Nephron (organoid): Measurements from ENCODE around the gene SEC14L6.

Source experiments
- H3K27ac Mint-ChIP-seq, 3 experiments: 2 replicates each; pipeline ENCODE4 v1.8.0; 2020; ENCODE audit warnings: mixed read lengths in 3 of 3, mild to moderate bottlenecking in 2 of 3, moderate library complexity in 1 of 3
- H3K27me3 Mint-ChIP-seq: 2 replicates; pipeline ENCODE4 v1.8.0; 2021; ENCODE audit warnings: low read depth, mild to moderate bottlenecking, moderate library complexity, mixed read lengths
- H3K36me3 Mint-ChIP-seq: 2 replicates; pipeline ENCODE4 v1.8.0; 2020; ENCODE audit warnings: low read depth, mixed read lengths
- H3K4me1 Mint-ChIP-seq: 2 replicates; pipeline ENCODE4 v1.8.0; 2020; ENCODE audit warnings: mixed read lengths
- H3K4me3 Mint-ChIP-seq, 3 experiments: 2 replicates each; pipeline ENCODE4 v1.8.0; 2020; ENCODE audit warnings: mild to moderate bottlenecking in 3 of 3, mixed read lengths in 3 of 3, moderate library complexity in 2 of 3
- H3K9me3 Mint-ChIP-seq: 2 replicates; pipeline ENCODE4 v1.8.0; 2020; ENCODE audit warnings: mixed read lengths
- TF ChIP-seq, protein P1 (sequence below), 3 experiments: fragments of 200-600 bp; sonication (generic); IDR thresholded peaks; one replicate each; pipeline ENCODE4 v1.5.0; 2021; ENCODE audit warnings: antibody characterized with exemption in 3 of 3; ENCODE audit not compliant: unreplicated experiment in 3 of 3

SEC14L6 gene

DNA sequence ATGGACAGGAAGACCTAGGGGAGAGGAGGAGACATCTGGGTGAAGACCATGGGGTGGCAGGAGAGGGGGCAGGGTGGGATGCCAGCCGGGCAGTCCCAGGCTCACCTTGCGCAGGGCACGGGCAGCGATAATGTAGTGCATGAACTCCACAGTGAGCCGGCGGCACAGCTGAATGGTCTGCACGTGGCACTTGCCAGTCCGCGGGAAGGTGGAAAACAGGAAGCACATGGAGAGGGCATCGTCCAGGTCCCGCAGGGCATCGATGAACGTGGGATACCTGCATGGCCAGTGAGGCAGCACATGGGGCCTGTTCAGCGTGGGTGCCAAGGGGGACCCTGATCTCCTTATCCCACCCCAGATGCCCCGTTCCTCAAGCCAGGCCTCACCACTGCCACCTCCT is 37.9 kb upstream of the SEC14L6 start:
- TF ChIP-seq, protein P1, sequence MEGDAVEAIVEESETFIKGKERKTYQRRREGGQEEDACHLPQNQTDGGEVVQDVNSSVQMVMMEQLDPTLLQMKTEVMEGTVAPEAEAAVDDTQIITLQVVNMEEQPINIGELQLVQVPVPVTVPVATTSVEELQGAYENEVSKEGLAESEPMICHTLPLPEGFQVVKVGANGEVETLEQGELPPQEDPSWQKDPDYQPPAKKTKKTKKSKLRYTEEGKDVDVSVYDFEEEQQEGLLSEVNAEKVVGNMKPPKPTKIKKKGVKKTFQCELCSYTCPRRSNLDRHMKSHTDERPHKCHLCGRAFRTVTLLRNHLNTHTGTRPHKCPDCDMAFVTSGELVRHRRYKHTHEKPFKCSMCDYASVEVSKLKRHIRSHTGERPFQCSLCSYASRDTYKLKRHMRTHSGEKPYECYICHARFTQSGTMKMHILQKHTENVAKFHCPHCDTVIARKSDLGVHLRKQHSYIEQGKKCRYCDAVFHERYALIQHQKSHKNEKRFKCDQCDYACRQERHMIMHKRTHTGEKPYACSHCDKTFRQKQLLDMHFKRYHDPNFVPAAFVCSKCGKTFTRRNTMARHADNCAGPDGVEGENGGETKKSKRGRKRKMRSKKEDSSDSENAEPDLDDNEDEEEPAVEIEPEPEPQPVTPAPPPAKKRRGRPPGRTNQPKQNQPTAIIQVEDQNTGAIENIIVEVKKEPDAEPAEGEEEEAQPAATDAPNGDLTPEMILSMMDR (IDR thresholded peaks at IDR 0.05; ENCODE audit: unreplicated experiment in 3 of 3): no peak
- no peaks in the 10 kb centered on the region for H3K9me3 Mint-ChIP-seq

DNA sequence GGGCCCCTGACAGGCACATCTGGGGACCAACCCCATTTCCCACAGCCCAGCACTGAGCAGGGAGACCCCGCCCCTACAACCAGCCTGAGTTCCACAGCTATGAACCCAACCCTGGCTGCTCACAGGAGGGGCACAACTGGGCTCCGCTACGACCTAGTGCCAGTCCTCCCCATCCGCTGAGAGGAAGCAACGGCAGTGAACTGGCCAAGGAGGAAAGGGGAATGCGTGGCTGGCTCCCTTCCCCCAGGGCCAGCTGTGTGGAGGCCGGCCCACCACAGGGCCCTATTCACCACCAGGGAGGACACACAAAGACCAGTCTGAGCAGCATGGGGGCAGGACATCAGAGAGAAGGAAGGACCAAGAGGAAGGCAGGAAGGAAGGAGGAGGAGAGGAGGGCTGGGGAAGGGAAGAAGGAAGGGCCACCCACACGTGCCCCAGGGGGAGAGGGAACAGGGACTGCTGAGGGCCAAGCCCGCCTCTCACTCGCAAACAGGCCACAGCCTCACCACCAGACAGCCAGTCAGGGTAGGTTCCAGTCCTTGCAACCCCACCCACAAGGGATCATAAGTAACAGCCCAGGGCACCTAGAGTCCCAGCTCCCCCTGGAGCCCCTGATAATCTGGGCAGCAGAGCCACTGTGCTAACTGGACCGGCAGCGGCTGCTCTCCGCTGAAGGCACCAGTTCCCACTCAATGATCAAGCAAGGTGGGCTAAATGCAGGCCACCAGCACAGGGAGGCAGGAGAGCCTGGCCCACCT is 36.4 kb upstream of the SEC14L6 start:
- Mint-ChIP-seq H3K4me3 (no peak overlapping the region), H3K4me1 (no peaks in the 10 kb centered on the region), H3K9me3 (no peaks in the 10 kb centered on the region), H3K36me3 (peaks cover 45% of the 10 kb centered on the region), H3K27me3 (no peaks in the 10 kb centered on the region), H3K27ac (no peak overlapping the region)
- TF ChIP-seq, protein P1 (IDR thresholded peaks at IDR 0.05; ENCODE audit: unreplicated experiment in 3 of 3): no peak

More for the DNA sequence above, 37.9 kb upstream of the SEC14L6 start:
- Mint-ChIP-seq H3K27me3 (no peaks in the 10 kb centered on the region), H3K4me3 (no peak overlapping the region), H3K27ac (no peak overlapping the region), H3K36me3 (peaks cover 40% of the 10 kb centered on the region), H3K4me1 (no peaks in the 10 kb centered on the region)

DNA sequence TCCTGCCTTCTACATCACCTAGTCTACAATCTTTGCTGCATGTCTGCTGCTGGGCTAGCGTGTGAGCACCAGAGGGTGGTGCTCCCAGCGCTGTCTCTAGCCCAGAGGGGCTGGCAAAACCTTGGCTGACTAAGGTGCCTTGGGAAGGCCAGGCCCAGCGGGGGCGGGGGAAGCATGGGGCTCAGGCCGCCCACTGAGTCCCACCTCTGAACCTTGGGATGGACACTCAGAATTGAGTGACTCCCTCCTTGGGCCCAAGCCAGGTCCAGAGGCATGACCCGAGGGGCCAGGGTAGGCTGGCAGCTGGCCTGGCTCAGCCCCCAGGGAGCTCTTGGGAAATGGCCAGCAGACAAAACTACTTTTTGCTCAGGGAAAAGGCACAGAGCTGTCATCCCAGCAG is 35.5 kb upstream of the SEC14L6 start:
- H3K4me1 Mint-ChIP-seq: no peaks in the 10 kb centered on the region
- no peaks in the 10 kb centered on the region for H3K27me3 Mint-ChIP-seq
- no peak overlapping the region for H3K27ac Mint-ChIP-seq
- no peaks in the 10 kb centered on the region for H3K9me3 Mint-ChIP-seq
- H3K36me3 Mint-ChIP-seq: peaks cover 44% of the 10 kb centered on the region
- H3K4me3 Mint-ChIP-seq: no peak overlapping the region
- TF ChIP-seq, protein P1 (IDR thresholded peaks at IDR 0.05; ENCODE audit: unreplicated experiment in 3 of 3): no peak

DNA sequence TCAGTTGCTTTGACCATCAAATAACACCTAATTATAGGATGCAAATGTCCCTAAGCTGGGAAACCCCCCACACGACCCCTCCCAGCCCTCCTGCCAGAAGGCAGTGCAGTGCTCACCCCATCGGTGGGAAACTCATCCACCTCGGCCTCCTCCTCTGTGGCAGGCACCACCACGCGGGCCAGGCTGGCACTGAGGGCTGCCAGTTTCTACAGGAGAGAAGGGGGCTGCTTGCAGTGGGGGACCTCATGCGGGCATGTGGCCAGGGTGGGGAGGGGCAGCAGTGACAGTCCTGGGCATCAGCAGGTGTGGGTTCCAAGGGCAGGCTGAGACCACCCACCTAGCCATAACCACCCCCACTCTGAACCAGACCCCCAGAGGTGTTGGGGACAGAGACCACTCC is 34.4 kb upstream of the SEC14L6 start:
- Mint-ChIP-seq H3K9me3 (no peaks in the 10 kb centered on the region), H3K27me3 (no peaks in the 10 kb centered on the region), H3K4me3 (no peak overlapping the region), H3K4me1 (no peaks in the 10 kb centered on the region), H3K27ac (no peak overlapping the region), H3K36me3 (peaks cover 43% of the 10 kb centered on the region)
- TF ChIP-seq, protein P1 (IDR thresholded peaks at IDR 0.05; ENCODE audit: unreplicated experiment in 3 of 3): no peak

DNA sequence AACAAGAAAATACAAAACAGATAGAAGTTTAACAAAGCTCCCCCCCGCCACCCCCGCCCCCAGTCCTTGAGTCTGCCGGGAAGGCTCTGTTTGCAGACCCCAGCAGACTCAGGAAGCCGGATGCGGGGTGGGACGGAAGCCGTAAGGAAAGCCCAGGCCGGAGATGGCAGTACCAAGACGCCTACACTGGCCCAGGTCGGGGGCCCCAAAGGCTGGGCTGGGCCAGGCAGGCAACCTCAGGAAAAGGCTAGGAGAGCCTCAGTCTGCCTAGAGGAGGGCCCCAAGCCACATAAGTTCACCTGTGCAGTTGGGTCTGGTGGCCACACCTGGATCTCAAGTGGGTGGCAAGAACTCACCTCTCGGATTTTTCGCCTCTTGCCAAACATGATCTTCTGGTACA is 31.9 kb upstream of the SEC14L6 start:
- H3K4me1 Mint-ChIP-seq: peaks cover 6% of the 10 kb centered on the region
- no peak overlapping the region for H3K27ac Mint-ChIP-seq
- H3K4me3 Mint-ChIP-seq: no peak overlapping the region
- H3K36me3 Mint-ChIP-seq: peaks cover 32% of the 10 kb centered on the region
- H3K27me3 Mint-ChIP-seq: peaks cover 7% of the 10 kb centered on the region
- H3K9me3 Mint-ChIP-seq: no peaks in the 10 kb centered on the region
- TF ChIP-seq, protein P1 (IDR thresholded peaks at IDR 0.05; ENCODE audit: unreplicated experiment in 3 of 3): no peak

DNA sequence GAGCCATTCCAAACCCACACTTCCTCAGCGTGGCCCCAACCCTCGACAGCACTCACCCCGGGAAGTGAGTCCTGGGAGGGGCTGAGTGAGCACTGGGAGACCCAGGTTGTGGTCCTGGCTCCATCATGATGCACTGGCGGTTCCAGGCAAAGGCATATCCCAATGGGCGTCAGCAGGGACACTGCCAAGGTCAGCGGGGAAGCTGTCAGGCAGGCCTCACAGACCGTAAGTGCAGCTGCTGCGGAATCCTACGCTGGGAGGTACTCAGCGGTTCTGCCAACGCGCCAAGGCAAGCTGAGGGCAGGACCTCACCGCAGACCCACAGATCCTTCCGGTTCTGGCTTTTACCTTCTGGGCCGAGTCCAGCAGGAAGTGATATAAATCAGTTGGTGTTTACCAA is 29.3 kb upstream of the SEC14L6 start:
- Mint-ChIP-seq H3K36me3 (peaks cover 32% of the 10 kb centered on the region), H3K4me1 (peaks cover 9% of the 10 kb centered on the region), H3K27me3 (peaks cover 21% of the 10 kb centered on the region), H3K4me3 (peak overlapping the region in 2 of 3 experiments; percentile 14 to 79), H3K9me3 (no peaks in the 10 kb centered on the region), H3K27ac (no peak overlapping the region)
- TF ChIP-seq, protein P1 (IDR thresholded peaks at IDR 0.05; ENCODE audit: unreplicated experiment in 3 of 3): no peak
